ENCODE measurements around the gene PRDM1.
A peak's percentile ranks its signal among the peaks of the same experiment; 100 is the strongest.

PRDM1 gene

DNA sequence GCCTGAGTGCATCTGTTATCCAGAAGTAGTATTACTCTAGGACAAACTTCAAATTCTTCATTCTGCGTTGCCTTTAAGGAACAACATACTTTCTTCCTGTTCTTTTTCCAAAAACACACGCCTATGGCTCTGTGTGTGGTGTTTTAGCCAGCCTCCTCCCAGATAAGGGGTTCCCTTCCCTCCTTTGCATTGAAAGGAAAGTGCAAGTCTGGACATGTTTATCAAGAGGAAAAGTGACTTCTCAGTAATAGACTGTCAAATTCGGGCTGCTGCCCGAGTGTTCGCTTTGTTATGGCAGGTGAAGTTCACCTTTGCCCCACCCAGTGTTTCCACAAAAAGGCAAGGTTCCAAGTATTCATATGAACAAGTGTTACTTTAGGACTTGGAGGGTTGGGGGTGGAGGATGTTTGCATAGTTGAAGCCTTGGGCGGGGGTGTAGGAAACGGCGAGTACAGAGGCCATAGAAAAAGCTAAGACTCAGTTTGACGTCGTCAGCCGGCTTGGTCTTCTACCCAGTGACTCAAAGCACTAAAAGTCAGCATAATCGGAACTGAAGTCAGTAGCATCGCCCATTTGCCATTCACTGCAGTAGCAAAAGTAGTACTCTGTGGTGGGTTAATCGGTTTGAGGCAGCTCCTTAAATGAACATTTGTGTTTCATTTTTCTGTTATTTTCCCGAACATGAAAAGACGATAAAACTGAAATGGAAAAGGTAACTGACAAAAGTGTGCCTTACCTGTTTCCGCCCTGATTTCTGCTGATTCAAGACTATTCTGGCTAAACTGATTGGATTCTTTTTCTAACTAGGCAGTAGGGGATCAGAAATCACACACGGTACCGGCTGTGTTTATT is 12.5 kb downstream of the PRDM1 start:
- DNase-seq = no peak

DNA sequence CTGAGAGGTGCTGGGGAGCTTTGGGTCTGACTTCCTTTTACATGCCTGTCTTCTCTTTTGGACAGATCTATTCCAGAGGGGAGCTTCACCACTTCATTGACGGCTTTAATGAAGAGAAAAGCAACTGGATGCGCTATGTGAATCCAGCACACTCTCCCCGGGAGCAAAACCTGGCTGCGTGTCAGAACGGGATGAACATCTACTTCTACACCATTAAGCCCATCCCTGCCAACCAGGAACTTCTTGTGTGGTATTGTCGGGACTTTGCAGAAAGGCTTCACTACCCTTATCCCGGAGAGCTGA is 13.1 kb downstream of the PRDM1 start:
- DNase-seq = no peak

DNA sequence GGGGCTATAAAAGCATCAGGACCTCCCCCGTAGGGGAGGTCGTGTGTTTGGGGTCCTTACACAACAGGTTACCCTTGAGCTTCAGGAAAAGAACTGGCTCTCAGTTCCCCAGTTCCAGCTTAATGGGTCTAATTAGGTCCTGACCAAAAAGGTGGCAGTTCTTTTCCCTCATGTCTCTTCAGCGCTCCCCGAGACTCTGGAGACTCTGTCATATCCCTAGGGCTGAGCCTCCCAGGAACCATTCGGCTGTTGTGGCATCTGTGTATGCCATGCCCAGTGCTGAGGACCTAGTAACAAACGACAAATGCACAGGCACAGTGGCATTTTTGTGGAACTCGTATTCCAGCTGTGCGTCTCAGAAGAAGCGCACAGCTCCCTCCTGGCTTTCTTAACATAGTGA is 14.6 kb downstream of the PRDM1 start:
- no peak for DNase-seq

DNA sequence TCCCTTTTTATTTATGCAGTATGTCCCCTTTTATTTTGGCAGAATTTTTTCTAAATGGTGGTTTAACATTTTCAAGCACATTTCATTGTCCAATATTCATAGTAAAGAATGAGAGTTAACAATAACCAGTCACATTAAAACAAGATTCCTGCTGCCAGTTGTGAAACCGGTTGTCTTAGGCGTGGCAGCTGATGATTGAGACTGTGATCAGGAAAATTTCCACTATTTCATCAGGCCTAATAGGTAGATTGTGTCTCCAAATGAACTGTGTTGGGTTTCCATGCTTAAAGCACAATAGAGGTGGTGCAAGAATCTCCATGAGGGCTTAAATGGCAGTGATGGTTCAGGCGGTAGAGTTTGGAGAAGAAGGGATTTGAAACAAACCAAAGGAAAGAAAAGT is 15.3 kb downstream of the PRDM1 start:
- no peak for DNase-seq

DNA sequence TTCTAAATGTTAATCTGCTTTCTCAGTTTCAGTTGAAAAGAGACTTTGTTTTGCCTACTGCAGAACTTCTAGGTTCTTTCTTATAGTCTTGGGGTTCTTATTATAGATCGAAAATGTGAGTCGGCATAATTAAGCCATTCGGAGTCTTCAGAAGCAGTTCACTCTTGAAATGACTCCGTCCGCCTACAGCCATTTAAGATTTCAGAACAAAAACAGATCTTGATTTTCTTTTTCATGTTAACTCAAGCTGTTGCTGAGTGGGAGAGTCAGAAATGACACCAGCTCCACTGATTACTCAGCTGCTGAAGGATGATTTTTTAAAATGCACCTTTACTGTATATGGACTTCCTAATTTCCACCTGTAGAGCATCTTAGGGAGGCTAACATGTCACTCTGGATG is 15.9 kb downstream of the PRDM1 start:
- DNase-seq = no peak

DNA sequence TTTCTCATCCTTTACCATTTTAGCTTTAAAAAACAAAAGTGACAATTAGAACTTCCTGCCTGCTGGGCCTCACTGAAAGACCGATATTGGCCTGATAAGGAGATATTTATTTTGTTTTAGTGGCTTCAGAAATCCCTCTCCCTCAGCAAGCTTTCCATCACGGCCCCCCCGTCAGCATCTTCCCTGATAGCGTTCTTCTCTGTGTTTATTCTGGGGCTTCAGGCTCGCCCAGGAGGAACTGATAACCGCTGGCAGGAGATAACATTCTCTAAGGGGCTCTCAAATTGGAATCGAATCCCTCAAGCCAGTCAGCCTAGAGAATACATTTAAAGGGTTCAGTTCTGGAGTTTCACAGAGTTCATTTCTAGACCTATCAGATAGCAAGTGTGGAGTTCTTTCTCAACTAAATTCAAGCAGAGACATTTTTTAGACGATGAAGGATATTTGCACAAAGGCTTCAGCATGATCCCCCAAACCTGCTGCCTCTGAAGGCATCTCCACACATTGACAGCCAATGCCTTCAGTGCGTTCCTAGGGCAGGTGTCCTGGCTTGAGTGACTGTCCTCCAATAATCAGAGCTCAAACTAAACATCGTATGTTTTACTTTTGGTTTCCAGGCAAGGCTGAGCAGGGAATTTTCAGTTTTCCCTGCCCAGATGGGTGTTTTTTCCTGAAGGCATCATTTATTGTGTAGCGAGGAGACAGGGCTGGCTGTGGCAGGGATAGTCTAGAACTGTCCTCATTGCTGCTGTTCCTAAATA is 17.0 kb downstream of the PRDM1 start:
- DNase-seq = no peak

DNA sequence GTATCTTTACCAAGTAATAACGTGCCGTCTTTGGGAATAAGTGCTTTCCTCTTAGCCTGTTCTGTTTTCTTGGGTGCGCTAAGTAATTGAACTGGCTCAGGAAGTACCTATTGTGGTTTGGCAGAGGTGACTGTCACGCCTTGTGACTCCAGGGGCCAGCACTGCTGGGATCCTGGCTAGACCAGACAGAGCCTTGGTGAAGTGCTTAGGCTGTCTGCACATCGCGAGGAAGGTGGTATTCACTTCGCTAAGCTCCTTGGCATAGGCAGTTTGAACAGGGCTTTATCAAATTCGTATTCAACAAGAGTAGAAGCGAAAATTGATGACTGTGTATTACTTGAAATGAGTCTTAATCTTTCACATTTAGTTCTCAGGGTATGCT is 17.6 kb downstream of the PRDM1 start:
- no peak for DNase-seq

DNA sequence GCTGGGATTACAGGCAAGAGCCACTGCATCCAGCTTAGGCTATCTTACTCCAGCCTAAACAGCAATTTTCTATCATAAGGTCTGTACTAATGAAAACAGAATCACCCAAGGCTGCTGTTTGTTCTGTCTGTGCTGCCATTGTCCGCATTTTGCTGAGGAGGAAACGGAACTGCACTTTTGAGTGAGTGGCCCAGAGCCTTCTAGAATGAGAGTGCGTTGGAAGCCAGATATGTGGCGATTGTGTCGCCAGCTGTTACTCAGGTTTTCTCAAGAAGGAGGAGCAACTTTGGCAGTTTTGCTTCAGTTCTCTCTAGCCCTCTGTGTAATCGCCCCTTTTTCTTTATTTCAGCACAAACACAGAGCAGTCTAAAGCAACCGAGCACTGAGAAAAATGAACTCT is 18.3 kb downstream of the PRDM1 start:
- DNase-seq = no peak

DNA sequence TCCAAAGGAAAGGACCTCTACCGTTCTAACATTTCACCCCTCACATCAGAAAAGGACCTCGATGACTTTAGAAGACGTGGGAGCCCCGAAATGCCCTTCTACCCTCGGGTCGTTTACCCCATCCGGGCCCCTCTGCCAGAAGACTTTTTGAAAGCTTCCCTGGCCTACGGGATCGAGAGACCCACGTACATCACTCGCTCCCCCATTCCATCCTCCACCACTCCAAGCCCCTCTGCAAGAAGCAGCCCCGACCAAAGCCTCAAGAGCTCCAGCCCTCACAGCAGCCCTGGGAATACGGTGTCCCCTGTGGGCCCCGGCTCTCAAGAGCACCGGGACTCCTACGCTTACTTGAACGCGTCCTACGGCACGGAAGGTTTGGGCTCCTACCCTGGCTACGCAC is 18.8 kb downstream of the PRDM1 start:
- DNase-seq = no peak

DNA sequence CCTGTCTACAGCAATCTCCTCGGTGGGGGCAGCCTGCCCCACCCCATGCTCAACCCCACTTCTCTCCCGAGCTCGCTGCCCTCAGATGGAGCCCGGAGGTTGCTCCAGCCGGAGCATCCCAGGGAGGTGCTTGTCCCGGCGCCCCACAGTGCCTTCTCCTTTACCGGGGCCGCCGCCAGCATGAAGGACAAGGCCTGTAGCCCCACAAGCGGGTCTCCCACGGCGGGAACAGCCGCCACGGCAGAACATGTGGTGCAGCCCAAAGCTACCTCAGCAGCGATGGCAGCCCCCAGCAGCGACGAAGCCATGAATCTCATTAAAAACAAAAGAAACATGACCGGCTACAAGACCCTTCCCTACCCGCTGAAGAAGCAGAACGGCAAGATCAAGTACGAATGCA is 19.4 kb downstream of the PRDM1 start:
- DNase-seq = no peak

DNA sequence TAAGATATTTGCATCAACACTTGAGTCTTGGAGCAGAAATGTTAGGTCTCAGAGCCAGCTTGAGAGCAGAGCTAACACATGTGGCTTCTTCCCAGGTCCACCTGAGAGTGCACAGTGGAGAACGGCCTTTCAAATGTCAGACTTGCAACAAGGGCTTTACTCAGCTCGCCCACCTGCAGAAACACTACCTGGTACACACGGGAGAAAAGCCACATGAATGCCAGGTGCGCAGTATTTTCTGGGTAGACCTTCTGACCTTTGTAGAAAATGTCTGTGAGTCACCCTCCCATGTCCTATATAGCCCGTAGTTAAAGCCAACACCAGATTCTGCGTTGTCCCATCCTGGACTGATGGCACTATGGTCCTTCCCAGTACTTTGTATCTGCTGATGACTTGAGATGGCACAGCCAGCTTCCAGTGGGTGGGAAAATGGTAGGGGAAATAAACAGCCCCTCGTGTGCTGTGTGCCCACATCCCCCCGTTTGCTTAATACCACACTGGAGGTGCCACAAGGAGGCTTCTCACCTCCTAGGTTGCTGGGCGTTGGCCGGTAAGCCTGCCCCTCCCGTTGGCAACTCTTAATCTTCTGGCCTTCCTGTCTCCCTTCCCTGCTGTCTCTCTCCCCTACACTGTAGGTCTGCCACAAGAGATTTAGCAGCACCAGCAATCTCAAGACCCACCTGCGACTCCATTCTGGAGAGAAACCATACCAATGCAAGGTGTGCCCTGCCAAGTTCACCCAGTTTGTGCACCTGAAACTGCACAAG is 20.3 kb downstream of the PRDM1 start:
- no peak for DNase-seq

DNA sequence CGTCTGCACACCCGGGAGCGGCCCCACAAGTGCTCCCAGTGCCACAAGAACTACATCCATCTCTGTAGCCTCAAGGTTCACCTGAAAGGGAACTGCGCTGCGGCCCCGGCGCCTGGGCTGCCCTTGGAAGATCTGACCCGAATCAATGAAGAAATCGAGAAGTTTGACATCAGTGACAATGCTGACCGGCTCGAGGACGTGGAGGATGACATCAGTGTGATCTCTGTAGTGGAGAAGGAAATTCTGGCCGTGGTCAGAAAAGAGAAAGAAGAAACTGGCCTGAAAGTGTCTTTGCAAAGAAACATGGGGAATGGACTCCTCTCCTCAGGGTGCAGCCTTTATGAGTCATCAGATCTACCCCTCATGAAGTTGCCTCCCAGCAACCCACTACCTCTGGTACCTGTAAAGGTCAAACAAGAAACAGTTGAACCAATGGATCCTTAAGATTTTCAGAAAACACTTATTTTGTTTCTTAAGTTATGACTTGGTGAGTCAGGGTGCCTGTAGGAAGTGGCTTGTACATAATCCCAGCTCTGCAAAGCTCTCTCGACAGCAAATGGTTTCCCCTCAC is 21.0 kb downstream of the PRDM1 start:
- no peak for DNase-seq

DNA sequence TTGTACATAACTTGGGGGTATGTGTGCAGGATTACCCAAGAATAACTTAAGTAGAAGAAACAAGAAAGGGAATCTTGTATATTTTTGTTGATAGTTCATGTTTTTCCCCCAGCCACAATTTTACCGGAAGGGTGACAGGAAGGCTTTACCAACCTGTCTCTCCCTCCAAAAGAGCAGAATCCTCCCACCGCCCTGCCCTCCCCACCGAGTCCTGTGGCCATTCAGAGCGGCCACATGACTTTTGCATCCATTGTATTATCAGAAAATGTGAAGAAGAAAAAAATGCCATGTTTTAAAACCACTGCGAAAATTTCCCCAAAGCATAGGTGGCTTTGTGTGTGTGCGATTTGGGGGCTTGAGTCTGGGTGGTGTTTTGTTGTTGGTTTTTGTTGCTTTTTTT is 22.0 kb downstream of the PRDM1 start:
- no peak for DNase-seq

DNA sequence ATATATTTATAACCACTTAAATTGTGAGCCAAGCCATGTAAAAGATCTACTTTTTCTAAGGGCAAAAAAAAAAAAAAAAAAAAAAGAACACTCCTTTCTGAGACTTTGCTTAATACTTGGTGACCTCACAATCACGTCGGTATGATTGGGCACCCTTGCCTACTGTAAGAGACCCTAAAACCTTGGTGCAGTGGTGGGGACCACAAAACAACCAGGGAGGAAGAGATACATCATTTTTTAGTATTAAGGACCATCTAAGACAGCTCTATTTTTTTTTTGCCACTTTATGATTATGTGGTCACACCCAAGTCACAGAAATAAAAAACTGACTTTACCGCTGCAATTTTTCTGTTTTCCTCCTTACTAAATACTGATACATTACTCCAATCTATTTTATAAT is 22.9 kb downstream of the PRDM1 start:
- DNase-seq = no peak

DNA sequence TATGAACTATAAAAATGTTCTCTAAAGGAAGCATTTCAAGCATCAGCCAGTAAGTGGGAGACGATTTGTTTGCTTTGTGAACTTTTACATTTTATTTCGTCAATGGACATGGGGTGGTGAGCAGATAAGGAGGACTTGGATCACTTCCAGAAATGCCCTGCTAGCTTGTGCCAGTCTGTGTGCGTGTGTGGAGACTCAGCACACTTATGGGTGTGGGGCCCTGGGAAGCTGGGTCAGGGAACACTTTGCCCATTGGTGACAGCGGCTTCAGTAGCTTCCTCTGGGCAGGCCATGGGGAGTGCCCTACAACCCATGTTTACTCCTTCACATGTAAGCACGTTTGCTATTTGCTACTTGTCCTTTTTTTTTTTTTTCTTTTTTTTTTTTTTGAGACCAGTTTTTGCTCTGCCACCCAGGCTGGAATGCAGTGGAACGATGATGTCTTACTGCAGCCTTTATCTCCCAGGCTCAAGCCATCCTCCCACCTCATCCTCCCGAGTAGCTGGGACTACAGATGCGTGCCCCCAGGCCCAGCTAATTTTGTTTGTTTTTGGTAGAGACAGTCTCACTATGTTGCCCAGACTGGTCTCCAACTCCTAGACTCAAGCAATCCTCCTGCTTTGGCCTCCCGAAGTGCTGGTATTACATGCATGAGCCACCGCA is 24.2 kb downstream of the PRDM1 start:
- DNase-seq = no peak

DNA sequence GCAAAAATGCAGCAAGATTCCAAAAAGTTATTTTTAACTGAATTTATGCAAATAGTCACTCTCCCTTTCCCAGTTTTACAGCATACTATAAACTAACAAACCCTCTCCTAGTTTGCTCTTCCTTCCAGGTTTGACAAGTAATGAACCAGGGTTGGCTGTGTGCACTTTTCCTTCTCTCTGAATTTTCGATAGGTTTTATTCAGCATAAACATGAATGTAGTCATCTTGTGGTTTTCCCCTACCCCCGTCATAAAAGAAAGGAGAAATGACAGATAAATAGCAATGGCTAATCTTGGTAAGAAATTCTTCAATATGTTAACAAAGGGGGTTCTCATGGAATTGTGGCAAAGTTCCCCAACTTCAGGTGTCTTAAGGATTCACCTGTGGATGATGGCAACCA is 26.3 kb downstream of the PRDM1 start:
- no peak for DNase-seq

DNA sequence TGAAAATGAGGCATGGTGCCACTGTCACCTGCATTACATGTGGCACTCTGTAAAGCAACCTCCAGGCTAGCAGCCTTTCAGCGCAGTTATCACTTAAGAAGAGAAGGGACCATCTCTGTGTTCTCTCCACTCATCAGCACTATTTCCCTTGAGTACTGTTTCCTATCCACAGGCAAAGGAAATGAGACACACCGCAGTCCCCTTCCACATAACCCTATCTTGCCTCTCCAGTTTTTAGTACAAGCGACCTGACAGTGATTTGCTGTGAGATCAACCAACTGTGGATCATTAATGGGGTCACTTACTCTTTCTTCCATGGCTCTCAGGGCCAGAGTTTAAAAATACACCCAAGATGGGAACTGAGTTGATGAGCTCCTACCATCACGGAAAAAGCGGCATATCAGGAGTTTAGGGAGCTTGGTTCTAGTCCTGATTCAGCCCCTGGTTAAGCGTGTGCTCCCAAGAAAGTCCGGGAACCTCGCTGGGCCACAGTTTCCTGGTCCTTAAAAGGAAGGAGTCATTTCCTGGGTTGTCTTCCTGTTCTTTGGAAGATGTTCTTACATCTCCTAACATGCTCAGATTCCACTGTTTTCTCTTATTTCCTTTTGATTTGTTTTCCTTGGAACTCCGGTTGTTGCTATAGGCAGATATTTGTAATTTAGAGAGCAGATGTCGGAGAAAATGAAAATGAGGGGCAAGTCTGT is 27.3 kb downstream of the PRDM1 start:
- no peak for DNase-seq

DNA sequence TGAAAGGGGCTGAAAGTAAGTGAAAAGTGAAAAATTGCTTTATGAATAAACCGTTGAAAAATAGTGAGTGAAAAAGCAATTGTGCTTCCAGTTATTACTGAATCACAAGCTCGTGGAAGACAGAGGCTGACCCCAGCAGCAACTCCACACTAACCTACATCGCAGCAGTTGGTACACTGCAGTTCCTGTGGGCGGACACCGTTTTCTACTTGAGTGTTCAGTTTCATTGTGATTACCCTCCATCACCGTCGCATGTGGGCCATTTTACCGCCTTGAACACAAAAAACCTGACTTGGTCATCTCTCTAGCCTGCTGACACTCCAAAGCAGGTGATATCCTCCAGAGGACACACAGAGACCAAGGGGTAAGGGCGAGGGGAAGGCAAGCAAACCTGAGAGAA is 28.4 kb downstream of the PRDM1 start:
- DNase-seq = no peak

DNA sequence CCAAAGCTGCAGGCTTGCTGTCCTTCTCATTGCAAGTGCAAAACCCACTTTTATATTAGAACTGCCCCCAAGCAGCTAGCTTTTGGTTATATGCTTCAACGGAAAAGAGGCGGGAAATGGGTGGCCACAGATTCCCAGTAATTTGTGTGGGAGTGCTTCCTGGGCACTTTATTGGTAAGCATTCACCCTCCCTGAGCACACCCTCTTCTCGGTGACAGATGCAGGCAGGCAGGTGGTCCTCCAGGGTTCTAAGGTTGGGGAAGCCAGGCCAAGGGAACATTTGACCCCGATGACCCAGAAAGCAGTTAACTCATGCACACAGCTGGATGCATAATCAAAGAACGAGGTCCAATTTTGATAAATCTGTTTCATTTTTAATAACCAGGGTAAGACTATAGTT is 29.1 kb downstream of the PRDM1 start:
- DNase-seq = no peak

DNA sequence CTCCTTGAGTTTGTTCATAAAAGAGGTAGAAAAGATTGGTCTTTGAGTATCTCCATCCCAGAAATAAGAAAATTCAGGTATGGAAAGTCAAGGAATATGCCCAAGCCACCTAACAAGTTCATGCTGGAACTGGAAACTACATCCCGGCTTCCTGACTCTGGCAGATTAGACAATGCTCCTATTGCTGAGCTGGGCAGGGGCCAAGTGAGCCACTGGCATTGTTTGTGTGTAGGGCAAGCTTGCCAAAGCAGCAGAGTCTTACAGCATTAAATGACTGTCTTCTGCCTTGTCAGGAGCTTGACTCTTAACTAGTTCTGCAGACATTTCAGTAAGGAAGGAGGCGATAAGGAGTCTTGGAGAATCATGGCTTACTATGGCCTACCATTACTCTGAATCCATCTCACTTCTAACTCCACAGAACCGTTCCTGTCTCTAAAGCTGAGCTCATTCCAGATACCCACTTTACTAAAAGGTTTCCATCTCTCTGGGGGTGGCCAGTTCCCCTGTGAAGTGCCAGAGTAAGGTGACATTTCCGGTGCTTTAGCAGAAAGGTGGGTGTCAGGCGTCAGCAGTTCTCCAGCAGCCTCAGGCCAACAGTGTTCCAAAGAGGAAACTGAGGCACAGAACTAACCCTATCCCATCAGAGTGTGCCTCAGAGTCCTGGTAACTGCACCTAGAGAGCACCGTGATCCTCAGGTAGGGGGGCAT is 30.1 kb downstream of the PRDM1 start:
- DNase-seq = no peak

DNA sequence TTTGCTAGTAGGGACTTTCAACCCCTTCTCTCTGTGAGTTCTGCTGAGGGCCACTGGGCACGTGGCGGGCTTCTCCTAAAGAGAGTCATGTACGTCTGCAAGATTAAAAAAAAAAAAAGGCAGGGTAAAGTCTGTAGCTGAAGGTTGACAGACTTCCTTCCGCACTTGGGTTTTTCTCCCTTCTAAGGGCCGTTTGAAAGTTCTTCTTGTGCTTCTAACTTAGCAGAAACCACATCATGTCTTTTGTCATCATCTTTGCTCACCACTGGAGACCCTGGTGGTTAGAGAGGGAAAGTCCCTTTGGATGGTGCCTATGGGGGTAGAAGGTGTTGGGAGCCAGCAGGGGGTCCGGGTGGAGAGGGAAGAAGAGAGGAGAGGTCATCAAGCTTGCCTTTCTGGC is 31.4 kb downstream of the PRDM1 start:
- peak; percentile 37 for DNase-seq

Data from effector CD8-positive, alpha-beta T cell (primary cell).